Measurements from ENCODE around the gene RGP1. TPM values are rescaled to one million over a fixed set of nuclear protein-coding genes. Genes with fewer than 3 reads are reported as not detected.

RGP1 gene
- total RNA-seq, 1 donor from 2014 or later: 24.8 TPM

DNA sequence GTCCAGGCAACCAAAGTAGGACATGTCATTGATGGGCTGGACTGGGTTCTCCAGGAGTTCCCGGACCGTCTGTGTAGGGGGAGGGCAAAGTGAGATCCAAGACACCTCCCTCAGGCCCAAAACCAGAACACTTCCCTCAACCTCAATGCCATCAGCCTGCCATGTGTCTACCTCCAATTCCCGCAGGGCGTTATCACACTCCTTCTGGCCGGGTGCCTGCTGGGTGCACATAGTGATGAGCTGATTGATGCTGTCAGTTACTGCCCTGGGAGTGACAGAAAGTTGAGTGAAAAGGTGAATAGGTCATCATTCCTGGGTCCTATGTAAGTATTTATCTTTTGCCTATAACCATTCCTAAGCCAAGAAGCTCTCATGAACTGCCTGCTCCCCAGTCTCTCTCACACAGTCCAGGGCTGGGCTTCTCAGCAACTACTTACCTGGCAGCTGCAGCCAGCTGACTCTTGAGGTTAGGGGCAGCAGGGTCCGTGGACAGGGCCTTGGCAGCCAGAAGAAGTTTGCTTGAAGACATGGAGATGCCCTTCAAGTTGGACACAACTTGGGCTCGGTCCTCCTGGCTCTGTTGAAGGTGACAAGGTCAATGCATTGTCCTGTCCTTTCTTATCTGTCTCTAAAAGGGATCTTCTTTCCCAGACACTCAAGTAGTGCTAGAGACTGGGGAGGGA, 38.1 kb upstream of the RGP1 start:
- no peak for DNase-seq (ENCODE audit: low spot score in 2 of 2)
- peak overlapping the region; percentile 17 to 40 for H3K27ac ChIP-seq
- no peak for TF ChIP-seq CTCF (IDR thresholded peaks at IDR 0.05)
- no peaks in the 10 kb centered on the region for H3K27me3 ChIP-seq
- no peaks in the 10 kb centered on the region for H3K9me3 ChIP-seq
- H3K4me3 ChIP-seq: no peak overlapping the region
- H3K36me3 ChIP-seq: peaks cover 98% of the 10 kb centered on the region in 2 donors
- H3K4me1 ChIP-seq: no peaks in the 10 kb centered on the region
- intact Hi-C loops (cut with DNase I): no loop called here

DNA sequence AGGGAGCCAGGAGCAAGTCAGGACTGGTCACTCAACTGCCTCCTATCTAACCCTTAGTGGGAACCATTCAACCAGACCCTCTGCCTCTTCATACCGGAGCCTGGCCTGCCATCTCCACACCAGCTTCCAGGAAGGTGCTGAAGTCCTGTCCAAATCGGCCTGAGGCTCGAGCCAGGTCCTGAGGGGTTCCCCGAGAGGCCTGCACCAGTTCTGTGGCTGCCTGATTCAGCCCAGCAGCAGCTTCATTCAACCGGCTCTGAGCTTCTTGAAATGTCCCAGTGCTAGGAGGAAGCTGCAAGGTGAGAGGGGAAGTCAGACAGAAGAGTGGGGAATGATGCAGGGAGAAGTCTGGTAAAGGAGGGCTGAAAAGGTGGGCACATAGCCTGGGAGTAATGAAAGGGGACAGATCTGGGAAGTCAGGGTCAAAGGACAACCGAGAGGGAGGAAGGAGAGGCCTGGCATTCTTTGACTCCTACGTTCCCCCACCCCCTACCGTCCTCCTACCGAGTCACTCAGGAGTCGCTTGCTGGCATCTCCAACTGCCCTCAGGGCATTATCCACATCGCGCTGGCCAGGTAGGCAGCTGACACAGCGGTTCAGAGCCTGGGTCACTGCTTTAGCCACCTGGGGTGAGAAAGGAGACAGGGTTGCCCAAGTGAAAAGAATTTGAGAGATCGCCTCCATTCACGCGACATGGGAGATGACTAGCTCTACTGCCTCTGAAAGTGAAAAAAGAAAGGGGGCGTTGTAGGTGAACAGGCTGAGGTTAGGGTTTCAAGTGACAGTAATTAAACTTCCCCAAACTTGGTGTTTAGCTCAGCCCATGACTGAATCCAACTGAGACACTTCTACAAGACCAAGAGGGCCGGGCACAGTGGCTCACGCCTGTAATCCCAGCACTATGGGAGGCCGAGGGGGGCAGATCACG, 37.3 kb upstream of the RGP1 start:
- Histone ChIP-seq H3K4me3 (no peak overlapping the region), H3K27me3 (no peaks in the 10 kb centered on the region), H3K9me3 (no peaks in the 10 kb centered on the region), H3K36me3 (peaks cover 98% of the 10 kb centered on the region in 2 donors), H3K4me1 (peaks cover 0 to 3% of the 10 kb centered on the region in 2 donors), H3K27ac (peak overlapping the region; percentile 1 to 17)
- no peak for DNase-seq (ENCODE audit: low spot score in 2 of 2)
- intact Hi-C loops (cut with DNase I): no loop called here
- TF ChIP-seq CTCF (IDR thresholded peaks at IDR 0.05): no peak

DNA sequence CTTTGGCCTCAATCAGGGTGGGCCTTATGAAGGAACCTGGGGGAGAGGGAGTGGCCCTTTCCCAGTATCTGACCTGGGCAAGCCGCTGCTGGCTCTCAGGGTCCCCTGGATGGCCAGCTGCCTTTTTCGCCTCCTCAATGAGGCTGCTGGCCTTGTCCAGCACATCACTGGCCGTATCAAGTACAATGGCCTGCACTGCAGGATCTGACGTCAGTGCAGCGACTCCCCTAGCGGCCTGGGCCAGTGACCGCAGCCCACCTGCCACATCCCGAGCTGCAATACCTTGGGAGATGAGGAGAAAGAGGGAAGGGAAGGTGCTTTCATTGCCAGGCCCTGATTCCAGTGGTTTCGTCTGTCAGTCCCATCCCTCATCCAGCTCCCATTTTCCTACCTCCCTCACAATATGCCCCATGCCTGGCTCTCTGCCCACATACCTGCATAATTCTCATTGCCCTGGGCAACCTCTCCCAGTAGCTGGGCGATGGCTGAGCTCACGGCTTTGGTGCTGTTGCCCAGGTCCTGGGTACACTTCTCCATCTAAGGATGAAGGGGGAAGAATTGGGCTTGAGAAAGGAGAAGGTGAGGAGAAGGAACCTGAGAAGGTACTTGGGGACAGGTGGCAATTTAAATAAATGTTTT, 36.2 kb upstream of the RGP1 start:
- Histone ChIP-seq H3K4me3 (no peak overlapping the region), H3K27me3 (no peaks in the 10 kb centered on the region), H3K36me3 (peaks cover 98% of the 10 kb centered on the region in 2 donors), H3K27ac (peak overlapping the region in 1 of 2 donors; percentile 35), H3K9me3 (no peaks in the 10 kb centered on the region), H3K4me1 (peaks cover 0 to 3% of the 10 kb centered on the region in 2 donors)
- TF ChIP-seq CTCF (IDR thresholded peaks at IDR 0.05): no peak
- intact Hi-C loops (cut with DNase I): no loop called here
- no peak for DNase-seq (ENCODE audit: low spot score in 2 of 2)

DNA sequence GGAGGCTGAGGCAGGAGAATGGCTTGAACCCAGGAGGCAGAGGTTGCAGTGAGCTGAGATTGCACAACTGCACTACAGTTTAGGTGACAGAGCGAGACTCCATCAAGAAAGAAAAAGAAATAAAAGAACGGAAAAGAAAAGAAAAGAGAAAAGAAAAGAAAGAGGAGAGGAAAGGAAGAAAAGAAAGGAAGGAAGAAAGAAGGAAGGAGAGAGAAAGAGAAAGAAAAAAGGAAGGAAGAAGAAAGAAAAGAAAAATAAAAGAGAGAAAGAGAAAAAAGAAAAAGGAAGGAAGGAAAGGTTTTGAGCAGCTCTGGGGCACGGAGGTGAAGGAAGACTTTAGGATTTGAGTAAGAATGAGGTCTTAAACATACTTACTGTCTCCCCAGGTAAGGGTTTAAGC, 35.5 kb upstream of the RGP1 start:
- peaks cover 98% of the 10 kb centered on the region in 2 donors for H3K36me3 ChIP-seq
- H3K4me3 ChIP-seq: no peak overlapping the region
- H3K9me3 ChIP-seq: no peaks in the 10 kb centered on the region
- H3K4me1 ChIP-seq: peaks cover 0 to 3% of the 10 kb centered on the region in 2 donors
- peak overlapping the region; percentile 43 to 53 for H3K27ac ChIP-seq
- DNase-seq (ENCODE audit: low spot score in 2 of 2): no peak
- no peaks in the 10 kb centered on the region for H3K27me3 ChIP-seq
- TF ChIP-seq CTCF (IDR thresholded peaks at IDR 0.05): no peak
- intact Hi-C loops (cut with DNase I): no loop called here

- H3K36me3 ChIP-seq: peaks cover 98% of the 10 kb centered on the region in 2 donors
- intact Hi-C loops (cut with DNase I): no loop called here
- DNase-seq (ENCODE audit: low spot score in 2 of 2): no peak
Measured at GRCh38 chr9:35714123-35714522, 35.0 kb upstream of the RGP1 start.

More at GRCh38 chr9:35714123-35714522, 35.0 kb upstream of the RGP1 start:
- H3K27ac ChIP-seq: peak overlapping the region; percentile 43 to 53
- no peaks in the 10 kb centered on the region for H3K27me3 ChIP-seq
- no peaks in the 10 kb centered on the region for H3K9me3 ChIP-seq
- H3K4me3 ChIP-seq: no peak overlapping the region
- peaks cover 0 to 3% of the 10 kb centered on the region in 2 donors for H3K4me1 ChIP-seq
- no peak for TF ChIP-seq CTCF (IDR thresholded peaks at IDR 0.05)
